ENCODE data around the gene LIMS2.

Gene LIMS2

GRCh38 chr2:127621981-127622431 is 53.3 kb downstream of the LIMS2 start:
- TF ChIP-seq MAX (IDR thresholded peaks at IDR 0.05; ENCODE audit: low read depth, low read length) (no peak), POLR2A (IDR thresholded peaks at IDR 0.05; ENCODE audit: extremely low read depth, insufficient read length) (no peak), MYC (IDR thresholded peaks at IDR 0.05; ENCODE audit: low read depth, low read length) (no peak), CTCF (IDR thresholded peaks at IDR 0.05; ENCODE audit: low read depth, low read length) (no peak)
- DNase-seq (ENCODE audit: low read depth), result no peak
- H3K4me3 ChIP-seq (ENCODE audit: low read depth, low read length), result no peak overlapping the region

GRCh38 chr2:127620866-127621265 is 54.5 kb downstream of the LIMS2 start:
- no peak for DNase-seq (ENCODE audit: low read depth)
- no peak overlapping the region for H3K4me3 ChIP-seq (ENCODE audit: low read depth, low read length)
- TF ChIP-seq MAX (IDR thresholded peaks at IDR 0.05; ENCODE audit: low read depth, low read length) (no peak), POLR2A (IDR thresholded peaks at IDR 0.05; ENCODE audit: extremely low read depth, insufficient read length) (no peak), CTCF (IDR thresholded peaks at IDR 0.05; ENCODE audit: low read depth, low read length) (no peak)

- DNase-seq (ENCODE audit: low read depth), result no peak
- H3K4me3 ChIP-seq (ENCODE audit: low read depth, low read length), result no peak overlapping the region
- TF ChIP-seq POLR2A (IDR thresholded peaks at IDR 0.05; ENCODE audit: extremely low read depth, insufficient read length) (no peak), CTCF (IDR thresholded peaks at IDR 0.05; ENCODE audit: low read depth, low read length) (no peak), MAX (IDR thresholded peaks at IDR 0.05; ENCODE audit: low read depth, low read length) (no peak), MYC (IDR thresholded peaks at IDR 0.05; ENCODE audit: low read depth, low read length) (no peak)
Observed at GRCh38 chr2:127619877-127620705, 55.2 kb downstream of the LIMS2 start.

- no peak overlapping the region for H3K4me3 ChIP-seq (ENCODE audit: low read depth, low read length)
- TF ChIP-seq POLR2A (IDR thresholded peaks at IDR 0.05; ENCODE audit: extremely low read depth, insufficient read length), result no peak
- no peak for TF ChIP-seq MAX (IDR thresholded peaks at IDR 0.05; ENCODE audit: low read depth, low read length)
- no peak for TF ChIP-seq MYC (IDR thresholded peaks at IDR 0.05; ENCODE audit: low read depth, low read length)
- TF ChIP-seq CTCF (IDR thresholded peaks at IDR 0.05; ENCODE audit: low read depth, low read length), result no peak
- DNase-seq (ENCODE audit: low read depth), result no peak
Observed at GRCh38 chr2:127619203-127619590, 56.1 kb downstream of the LIMS2 start.

- no peak for TF ChIP-seq POLR2A (IDR thresholded peaks at IDR 0.05; ENCODE audit: extremely low read depth, insufficient read length)
- TF ChIP-seq MYC (IDR thresholded peaks at IDR 0.05; ENCODE audit: low read depth, low read length), result no peak
- no peak for TF ChIP-seq CTCF (IDR thresholded peaks at IDR 0.05; ENCODE audit: low read depth, low read length)
- no peak for TF ChIP-seq MAX (IDR thresholded peaks at IDR 0.05; ENCODE audit: low read depth, low read length)
- no peak for DNase-seq (ENCODE audit: low read depth)
- H3K4me3 ChIP-seq (ENCODE audit: low read depth, low read length), result no peak overlapping the region
Observed at GRCh38 chr2:127618551-127619202, 56.7 kb downstream of the LIMS2 start.

Measured in NB4 (cell line).